Renal cortical epithelial cell (primary cell): ENCODE results near the gene KCNJ4. TPM values are rescaled to one million over a fixed set of nuclear protein-coding genes. Genes with fewer than 3 reads are reported as not detected.
A peak's percentile ranks its signal among the peaks of the same experiment; 100 is the strongest.

Experiments used
- DNase-seq: peaks from one replicate; pipeline ENCODE4 v3.0.0-alpha.2; 2011; ENCODE audit warnings: low read depth
- total RNA-seq: library from RNA; depleted of rRNA; stranded (reverse); fragments of >200 nt; gene quantifications from 2 replicates; pipeline ENCODE4 v1.2.3, GENCODE V29; 2014

The KCNJ4 gene
- not detected in 2 replicates for total RNA-seq

- DNase-seq = no peak
Measured at GRCh38 chr22:38455076-38455529, at the start of gene KCNJ4. TSS of gene KCNJ4 (minus strand) at chr22:38455199. CDS start at chr22:38428132, 27,067 bp downstream.

GRCh38 chr22:38503021-38503420, 48.0 kb upstream of the KCNJ4 start:
- no peak for DNase-seq

- no peak for DNase-seq
Measured at GRCh38 chr22:38501797-38502672, 47.0 kb upstream of the KCNJ4 start.

GRCh38 chr22:38497869-38498268, 42.9 kb upstream of the KCNJ4 start:
- DNase-seq = no peak

- DNase-seq = no peak
Measured at GRCh38 chr22:38494939-38495338, 39.9 kb upstream of the KCNJ4 start.

GRCh38 chr22:38494498-38494897, 39.5 kb upstream of the KCNJ4 start:
- no peak for DNase-seq

GRCh38 chr22:38491707-38492348, 36.8 kb upstream of the KCNJ4 start:
- DNase-seq = no peak

GRCh38 chr22:38490915-38491314, 35.9 kb upstream of the KCNJ4 start:
- no peak for DNase-seq

GRCh38 chr22:38490475-38490874, 35.5 kb upstream of the KCNJ4 start:
- DNase-seq = no peak

- DNase-seq = no peak
Measured at GRCh38 chr22:38489561-38490145, 34.7 kb upstream of the KCNJ4 start.

- no peak for DNase-seq
Measured at GRCh38 chr22:38489142-38489541, 34.1 kb upstream of the KCNJ4 start.

GRCh38 chr22:38487946-38488345, 32.9 kb upstream of the KCNJ4 start:
- DNase-seq = no peak

GRCh38 chr22:38485783-38486182, 30.8 kb upstream of the KCNJ4 start:
- no peak for DNase-seq

- no peak for DNase-seq
Measured at GRCh38 chr22:38484244-38484643, 29.2 kb upstream of the KCNJ4 start.

- no peak for DNase-seq
Measured at GRCh38 chr22:38482662-38483308, 27.8 kb upstream of the KCNJ4 start.

GRCh38 chr22:38481871-38482332, 26.9 kb upstream of the KCNJ4 start:
- no peak for DNase-seq

GRCh38 chr22:38481162-38481870, 26.3 kb upstream of the KCNJ4 start:
- DNase-seq = no peak

- peak; percentile 90 for DNase-seq
Measured at GRCh38 chr22:38479096-38479837, 24.3 kb upstream of the KCNJ4 start.

GRCh38 chr22:38477585-38477984, 22.6 kb upstream of the KCNJ4 start:
- DNase-seq = no peak

GRCh38 chr22:38474003-38474607, 19.1 kb upstream of the KCNJ4 start:
- DNase-seq = no peak
